Progenitor cell of endocrine pancreas (in vitro differentiated cells): Measurements from ENCODE around the gene TREM2. TPM values are rescaled to one million over a fixed set of nuclear protein-coding genes. Genes with fewer than 3 reads are reported as not detected.
"Not testable (repeated sequence)": the region's sequence is repeated elsewhere in the genome, so short reads cannot be mapped to it uniquely, and the experiment has no call there.

Experiments used
- DNase-seq: peaks from one replicate; pipeline ENCODE4 v3.0.0; 2021; ENCODE audit warnings: low spot score; ENCODE audit not compliant: unreplicated experiment
- H3K27ac Mint-ChIP-seq: 2 replicates; pipeline ENCODE4 v1.8.0; 2021; ENCODE audit warnings: mild to moderate bottlenecking, moderate library complexity, mixed read lengths
- H3K27me3 Mint-ChIP-seq: 2 replicates; pipeline ENCODE4 v1.8.0; 2021; ENCODE audit warnings: mixed read lengths
- H3K36me3 Mint-ChIP-seq: 2 replicates; pipeline ENCODE4 v1.8.0; 2022; ENCODE audit warnings: mixed read lengths; ENCODE audit not compliant: insufficient read depth
- H3K4me1 Mint-ChIP-seq: 2 replicates; pipeline ENCODE4 v1.8.0; 2021; ENCODE audit warnings: low read depth, mixed read lengths
- H3K4me3 Mint-ChIP-seq: 2 replicates; pipeline ENCODE4 v1.8.0; 2021; ENCODE audit warnings: low read depth, mild to moderate bottlenecking, moderate library complexity, mixed read lengths
- H3K9me3 Mint-ChIP-seq: 2 replicates; pipeline ENCODE4 v1.8.0; 2021; ENCODE audit warnings: low read depth, mixed read lengths
- total RNA-seq: library from RNA; stranded (reverse); gene quantifications from 2 replicates; pipeline ENCODE4 v1.2.1, GENCODE V29; 2021
- TF ChIP-seq, protein P1 (sequence below): fragments of 200-600 bp; sonication (generic); IDR thresholded peaks from one replicate; pipeline ENCODE4 v1.5.0; 2021; ENCODE audit warnings: antibody characterized with exemption, mild to moderate bottlenecking; ENCODE audit not compliant: unreplicated experiment

TREM2 gene
- total RNA-seq, 1 donor from 2014 or later = not detected

DNA sequence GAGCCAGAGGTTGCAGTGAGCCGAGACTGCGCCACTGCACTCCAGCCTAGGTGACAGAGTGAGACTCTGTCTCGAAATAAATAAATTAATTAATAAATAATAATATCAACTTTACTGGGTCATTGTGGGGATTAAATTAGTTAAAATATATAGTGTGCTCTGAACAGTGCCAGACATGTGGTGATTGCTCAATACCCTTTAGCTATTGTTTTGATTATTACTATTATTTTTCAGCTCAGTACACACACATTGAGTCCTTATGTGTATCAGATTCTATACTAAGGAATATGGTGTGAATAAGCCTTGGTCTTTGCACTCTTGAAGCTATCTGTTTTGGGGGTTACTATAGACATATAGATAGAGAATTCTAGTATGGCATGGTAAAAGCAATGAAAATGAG, 37.6 kb downstream of the TREM2 start:
- no peak for DNase-seq
- H3K9me3 Mint-ChIP-seq = no peaks in the 10 kb centered on the region
- H3K36me3 Mint-ChIP-seq = peaks cover 8% of the 10 kb centered on the region
- no peak overlapping the region for H3K27ac Mint-ChIP-seq
- H3K4me3 Mint-ChIP-seq = no peak overlapping the region
- TF ChIP-seq, protein P1, sequence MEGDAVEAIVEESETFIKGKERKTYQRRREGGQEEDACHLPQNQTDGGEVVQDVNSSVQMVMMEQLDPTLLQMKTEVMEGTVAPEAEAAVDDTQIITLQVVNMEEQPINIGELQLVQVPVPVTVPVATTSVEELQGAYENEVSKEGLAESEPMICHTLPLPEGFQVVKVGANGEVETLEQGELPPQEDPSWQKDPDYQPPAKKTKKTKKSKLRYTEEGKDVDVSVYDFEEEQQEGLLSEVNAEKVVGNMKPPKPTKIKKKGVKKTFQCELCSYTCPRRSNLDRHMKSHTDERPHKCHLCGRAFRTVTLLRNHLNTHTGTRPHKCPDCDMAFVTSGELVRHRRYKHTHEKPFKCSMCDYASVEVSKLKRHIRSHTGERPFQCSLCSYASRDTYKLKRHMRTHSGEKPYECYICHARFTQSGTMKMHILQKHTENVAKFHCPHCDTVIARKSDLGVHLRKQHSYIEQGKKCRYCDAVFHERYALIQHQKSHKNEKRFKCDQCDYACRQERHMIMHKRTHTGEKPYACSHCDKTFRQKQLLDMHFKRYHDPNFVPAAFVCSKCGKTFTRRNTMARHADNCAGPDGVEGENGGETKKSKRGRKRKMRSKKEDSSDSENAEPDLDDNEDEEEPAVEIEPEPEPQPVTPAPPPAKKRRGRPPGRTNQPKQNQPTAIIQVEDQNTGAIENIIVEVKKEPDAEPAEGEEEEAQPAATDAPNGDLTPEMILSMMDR = no peak
- H3K27me3 Mint-ChIP-seq = no peaks in the 10 kb centered on the region
- H3K4me1 Mint-ChIP-seq = no peaks in the 10 kb centered on the region

DNA sequence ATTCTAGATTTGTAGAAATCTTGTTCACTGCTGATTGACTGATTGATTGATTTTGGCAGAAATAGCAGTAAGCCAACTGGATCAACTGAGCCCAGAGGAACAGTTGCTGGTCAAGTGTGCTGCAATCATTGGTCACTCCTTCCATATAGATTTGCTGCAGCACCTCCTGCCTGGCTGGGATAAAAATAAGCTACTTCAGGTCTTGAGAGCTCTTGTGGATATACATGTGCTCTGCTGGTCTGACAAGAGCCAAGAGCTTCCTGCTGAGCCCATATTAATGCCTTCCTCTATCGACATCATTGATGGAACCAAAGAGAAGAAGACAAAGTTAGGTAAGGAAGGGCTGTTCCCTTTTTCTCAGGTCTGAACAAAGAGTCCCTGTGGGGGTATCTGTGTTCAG, 40.0 kb downstream of the TREM2 start:
- H3K4me1 Mint-ChIP-seq = peaks cover under 1% of the 10 kb centered on the region
- no peak overlapping the region for H3K27ac Mint-ChIP-seq
- no peak overlapping the region for H3K4me3 Mint-ChIP-seq
- peaks cover 7% of the 10 kb centered on the region for H3K36me3 Mint-ChIP-seq
- no peak for DNase-seq
- TF ChIP-seq, protein P1 = no peak
- no peaks in the 10 kb centered on the region for H3K9me3 Mint-ChIP-seq
- H3K27me3 Mint-ChIP-seq = no peaks in the 10 kb centered on the region

DNA sequence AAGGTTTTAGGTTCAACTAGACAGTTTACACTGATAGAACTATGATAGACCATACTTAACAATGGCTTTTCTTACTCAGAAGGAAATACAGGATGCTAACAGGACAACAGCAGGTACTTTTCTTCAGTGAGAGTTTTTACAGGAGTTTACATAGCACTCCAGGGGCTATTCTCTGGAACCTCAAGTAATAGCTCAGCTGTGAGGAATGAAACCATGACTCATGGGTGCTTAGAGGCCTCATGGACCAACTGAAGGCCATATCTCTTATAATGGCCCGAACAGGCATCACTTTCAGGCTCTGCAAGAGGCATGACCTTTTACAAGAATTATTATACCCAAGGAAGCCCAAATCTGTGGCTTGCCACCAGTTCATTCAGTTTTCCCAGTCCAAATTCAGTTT, 40.5 kb downstream of the TREM2 start:
- no peaks in the 10 kb centered on the region for H3K27me3 Mint-ChIP-seq
- H3K4me3 Mint-ChIP-seq = no peak overlapping the region
- peaks cover 5% of the 10 kb centered on the region for H3K36me3 Mint-ChIP-seq
- no peak overlapping the region for H3K27ac Mint-ChIP-seq
- DNase-seq = no peak
- peaks cover 6% of the 10 kb centered on the region for H3K4me1 Mint-ChIP-seq
- TF ChIP-seq, protein P1 = no peak
- no peaks in the 10 kb centered on the region for H3K9me3 Mint-ChIP-seq

DNA sequence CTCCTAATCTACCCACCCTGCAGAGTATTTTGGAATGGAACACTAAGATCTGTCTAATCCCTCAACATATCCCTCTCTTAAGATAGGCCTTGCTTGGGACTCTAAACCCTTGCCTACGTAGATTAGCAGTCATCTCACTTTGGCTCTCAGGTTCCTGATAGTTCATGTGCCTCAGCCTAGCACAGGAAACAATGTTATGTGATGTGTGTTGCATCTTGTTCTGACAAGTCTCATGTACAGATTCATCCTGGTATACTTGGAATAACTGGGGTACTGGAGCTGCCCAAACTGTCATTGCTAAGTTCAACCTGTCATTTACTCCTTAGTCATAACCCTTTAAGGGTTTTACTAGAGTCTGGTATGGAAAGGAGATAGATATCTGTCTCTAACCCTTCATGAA, 42.9 kb downstream of the TREM2 start:
- H3K9me3 Mint-ChIP-seq = no peaks in the 10 kb centered on the region
- no peak overlapping the region for H3K4me3 Mint-ChIP-seq
- DNase-seq = no peak
- TF ChIP-seq, protein P1 = no peak
- peaks cover 7% of the 10 kb centered on the region for H3K4me1 Mint-ChIP-seq
- peaks cover 4% of the 10 kb centered on the region for H3K36me3 Mint-ChIP-seq
- no peak overlapping the region for H3K27ac Mint-ChIP-seq
- H3K27me3 Mint-ChIP-seq = no peaks in the 10 kb centered on the region

DNA sequence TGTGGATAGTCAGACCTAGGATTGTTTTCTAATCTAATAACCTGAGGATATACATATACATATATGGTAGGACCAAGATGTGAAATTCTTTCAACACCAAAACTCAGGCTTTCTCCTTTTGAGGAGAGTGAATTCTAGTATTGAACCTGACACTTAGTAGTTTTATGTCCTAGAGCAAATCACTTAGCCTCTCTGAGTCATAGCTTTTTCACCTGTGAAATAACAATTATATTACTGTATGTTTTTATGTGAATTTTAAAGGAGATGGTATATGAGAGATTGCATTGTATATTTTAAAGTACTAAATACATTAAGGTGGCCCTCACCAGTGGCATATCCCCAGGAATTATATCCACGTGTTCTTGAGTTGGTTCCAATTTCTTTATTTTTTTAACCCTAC, 43.4 kb downstream of the TREM2 start:
- Mint-ChIP-seq H3K27ac (no peak overlapping the region), H3K27me3 (no peaks in the 10 kb centered on the region), H3K4me3 (no peak overlapping the region), H3K4me1 (peaks cover 7% of the 10 kb centered on the region), H3K36me3 (peaks cover 4% of the 10 kb centered on the region), H3K9me3 (no peaks in the 10 kb centered on the region)
- TF ChIP-seq, protein P1 = no peak
- DNase-seq = no peak

DNA sequence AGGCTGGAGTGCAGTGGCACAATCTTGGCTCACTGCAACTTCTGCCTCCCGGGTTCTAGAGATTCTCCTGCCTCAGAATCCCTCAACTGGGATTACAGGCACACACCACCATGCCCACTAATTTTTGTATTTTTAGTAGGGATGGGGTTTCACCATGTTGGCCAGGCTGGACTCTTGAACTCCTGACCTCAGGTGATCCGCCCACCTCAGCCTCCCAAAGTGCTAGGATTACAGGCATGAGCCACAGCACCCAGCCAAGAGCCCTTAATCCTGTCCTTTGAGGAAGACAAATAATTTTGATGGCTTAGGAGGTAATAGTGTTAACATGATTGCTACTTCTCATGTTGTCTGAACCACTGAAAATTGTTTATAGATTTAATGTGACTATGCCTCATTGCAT, 47.9 kb downstream of the TREM2 start:
- H3K4me3 Mint-ChIP-seq = not testable (repeated sequence)

More for the DNA sequence above, 47.9 kb downstream of the TREM2 start:
- not testable (repeated sequence) for H3K9me3 Mint-ChIP-seq, DNase-seq, H3K36me3 Mint-ChIP-seq, H3K27ac Mint-ChIP-seq, H3K27me3 Mint-ChIP-seq, H3K4me1 Mint-ChIP-seq
